SK-N-MC (cell line): Measurements from ENCODE around the gene BCAP31.

Source experiments
- EZH2 ChIP-seq: fragments of 200-600 bp; sonication (generic); IDR thresholded peaks from one replicate; pipeline ENCODE4 v1.6.1; 2017; ENCODE audit warnings: antibody characterized with exemption
- POLR2AphosphoS5 ChIP-seq: IDR thresholded peaks from 2 replicates; pipeline ENCODE4 v1.6.1; 2012; ENCODE audit warnings: mild to moderate bottlenecking, low read depth, low read length, borderline replicate concordance

GRCh38 chrX:153693216-153694086 lies 30.7 kb downstream of the BCAP31 start:
- TF ChIP-seq POLR2AphosphoS5: no peak
- no peak for TF ChIP-seq EZH2
